ENCODE data around the gene SNRNP48. TPM values are rescaled to one million over a fixed set of nuclear protein-coding genes. Genes with fewer than 3 reads are reported as not detected.

The SNRNP48 gene
- total RNA-seq, 2 donors from 2014 or later, result 13.9 to 19.5 TPM

GRCh38 chr6:7637533-7637932, 47.5 kb downstream of the SNRNP48 start:
- H3K36me3 Mint-ChIP-seq (ENCODE audit: low read depth), result no peaks in the 10 kb centered on the region
- H3K36me3 ChIP-seq (ENCODE audit: control insufficient read depth, insufficient read depth, low read length), result no peaks in the 10 kb centered on the region
- H3K9me3 Mint-ChIP-seq, result no peaks in the 10 kb centered on the region
- H3K4me1 ChIP-seq (ENCODE audit: control insufficient read depth, insufficient read depth, low read length), result no peaks in the 10 kb centered on the region
- H3K9ac ChIP-seq (ENCODE audit: extremely low read depth, low read length, poor library complexity, severe bottlenecking), result no peak overlapping the region
- H3K27ac ChIP-seq (ENCODE audit: low read depth, low read length), result no peak overlapping the region
- TF ChIP-seq CTCF (conservative IDR thresholded peaks at IDR 0.05), result no peak
- H3K27ac Mint-ChIP-seq, result no peak overlapping the region
- H3K4me1 Mint-ChIP-seq, result no peaks in the 10 kb centered on the region
- H3K9me3 ChIP-seq (ENCODE audit: control insufficient read depth, low read length), result no peaks in the 10 kb centered on the region
- 97 to 100% methylated on average over 1 to 3 of the region's 3 CpGs for WGBS, 2 experiments (ENCODE audit: insufficient coverage in 1 of 2, insufficient read length in 1 of 2)
- no peaks in the 10 kb centered on the region for H3K27me3 ChIP-seq (ENCODE audit: control insufficient read depth, insufficient read depth, low read length, poor library complexity, severe bottlenecking)
- no peak for DNase-seq
- H3K4me3 Mint-ChIP-seq, result no peak overlapping the region
- no peaks in the 10 kb centered on the region for H3K27me3 Mint-ChIP-seq (ENCODE audit: insufficient read depth)
- no peak overlapping the region for H3K4me3 ChIP-seq (ENCODE audit: low read length)

DNA sequence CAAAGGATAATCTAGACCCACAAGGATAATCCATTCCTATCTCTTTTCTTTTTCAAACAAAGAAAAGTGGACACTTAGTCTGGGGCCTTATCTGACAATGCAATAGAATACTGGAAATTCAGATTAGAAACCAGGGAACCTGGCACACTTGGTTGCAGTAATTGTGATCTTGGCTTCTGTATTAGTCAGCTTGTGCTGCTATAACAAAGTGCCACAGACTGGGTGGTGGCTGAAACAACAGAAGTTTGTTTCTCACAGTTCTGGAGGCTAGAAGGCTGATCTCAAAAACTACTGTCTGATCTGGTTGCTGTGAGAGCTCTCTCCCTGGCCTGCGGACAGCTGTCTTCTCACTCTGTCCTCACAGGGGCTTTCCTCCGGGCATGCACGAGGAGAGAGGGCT, 49.4 kb downstream of the SNRNP48 start:
- no peaks in the 10 kb centered on the region for H3K27me3 Mint-ChIP-seq (ENCODE audit: insufficient read depth)
- H3K27ac Mint-ChIP-seq, result no peak overlapping the region
- H3K27ac ChIP-seq (ENCODE audit: low read depth, low read length), result no peak overlapping the region
- H3K9me3 ChIP-seq (ENCODE audit: control insufficient read depth, low read length), result no peaks in the 10 kb centered on the region
- no peak overlapping the region for H3K9ac ChIP-seq (ENCODE audit: extremely low read depth, low read length, poor library complexity, severe bottlenecking)
- H3K4me1 Mint-ChIP-seq, result no peaks in the 10 kb centered on the region
- no peak overlapping the region for H3K4me3 Mint-ChIP-seq
- peaks cover 3% of the 10 kb centered on the region for H3K27me3 ChIP-seq (ENCODE audit: control insufficient read depth, insufficient read depth, low read length, poor library complexity, severe bottlenecking)
- H3K9me3 Mint-ChIP-seq, result no peaks in the 10 kb centered on the region
- no peaks in the 10 kb centered on the region for H3K36me3 Mint-ChIP-seq (ENCODE audit: low read depth)
- no peaks in the 10 kb centered on the region for H3K36me3 ChIP-seq (ENCODE audit: control insufficient read depth, insufficient read depth, low read length)
- no peak for DNase-seq
- TF ChIP-seq CTCF (conservative IDR thresholded peaks at IDR 0.05), result no peak
- H3K4me1 ChIP-seq (ENCODE audit: control insufficient read depth, insufficient read depth, low read length), result no peaks in the 10 kb centered on the region
- WGBS, 2 experiments (ENCODE audit: insufficient coverage in 1 of 2, insufficient read length in 1 of 2), result 93 to 97% methylated on average over 3 of the region's 3 CpGs
- no peak overlapping the region for H3K4me3 ChIP-seq (ENCODE audit: low read length)

DNA sequence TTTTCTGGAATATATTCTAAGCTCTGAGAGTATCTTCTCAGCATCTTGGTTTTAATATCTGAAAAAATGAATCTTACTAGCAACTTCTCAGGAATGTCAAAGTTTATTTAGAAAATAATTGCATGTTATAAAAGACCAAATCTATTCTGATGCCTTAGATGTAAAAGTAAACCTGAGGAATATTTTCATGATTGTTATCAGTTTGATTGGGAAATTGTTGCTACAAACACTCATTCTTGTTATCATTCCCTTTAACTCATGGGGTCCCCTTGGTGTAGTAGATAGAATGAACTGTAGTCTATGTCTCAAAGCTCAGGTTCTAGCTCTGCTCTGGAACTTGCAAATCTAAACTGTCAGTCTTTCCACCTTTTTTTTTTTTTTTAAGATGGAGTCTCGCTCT, 50.0 kb downstream of the SNRNP48 start:
- peaks cover 4% of the 10 kb centered on the region for H3K27me3 Mint-ChIP-seq (ENCODE audit: insufficient read depth)
- no peaks in the 10 kb centered on the region for H3K4me1 ChIP-seq (ENCODE audit: control insufficient read depth, insufficient read depth, low read length)
- no peaks in the 10 kb centered on the region for H3K36me3 ChIP-seq (ENCODE audit: control insufficient read depth, insufficient read depth, low read length)
- peaks cover 7% of the 10 kb centered on the region for H3K27me3 ChIP-seq (ENCODE audit: control insufficient read depth, insufficient read depth, low read length, poor library complexity, severe bottlenecking)
- no peak overlapping the region for H3K4me3 ChIP-seq (ENCODE audit: low read length)
- TF ChIP-seq CTCF (conservative IDR thresholded peaks at IDR 0.05), result no peak
- no CpG with 5 or more reads among the region's 1 CpG for WGBS, 2 experiments (ENCODE audit: insufficient coverage in 1 of 2, insufficient read length in 1 of 2)
- DNase-seq, result no peak
- H3K9me3 ChIP-seq (ENCODE audit: control insufficient read depth, low read length), result no peaks in the 10 kb centered on the region
- H3K4me1 Mint-ChIP-seq, result no peaks in the 10 kb centered on the region
- H3K9me3 Mint-ChIP-seq, result no peaks in the 10 kb centered on the region
- H3K36me3 Mint-ChIP-seq (ENCODE audit: low read depth), result no peaks in the 10 kb centered on the region
- no peak overlapping the region for H3K4me3 Mint-ChIP-seq
- no peak overlapping the region for H3K9ac ChIP-seq (ENCODE audit: extremely low read depth, low read length, poor library complexity, severe bottlenecking)
- no peak overlapping the region for H3K27ac Mint-ChIP-seq
- no peak overlapping the region for H3K27ac ChIP-seq (ENCODE audit: low read depth, low read length)
